Measurements from ENCODE around the gene RPL35.
"Not testable (repeated sequence)": the region's sequence is repeated elsewhere in the genome, so short reads cannot be mapped to it uniquely, and the experiment has no call there.

The RPL35 gene

DNA sequence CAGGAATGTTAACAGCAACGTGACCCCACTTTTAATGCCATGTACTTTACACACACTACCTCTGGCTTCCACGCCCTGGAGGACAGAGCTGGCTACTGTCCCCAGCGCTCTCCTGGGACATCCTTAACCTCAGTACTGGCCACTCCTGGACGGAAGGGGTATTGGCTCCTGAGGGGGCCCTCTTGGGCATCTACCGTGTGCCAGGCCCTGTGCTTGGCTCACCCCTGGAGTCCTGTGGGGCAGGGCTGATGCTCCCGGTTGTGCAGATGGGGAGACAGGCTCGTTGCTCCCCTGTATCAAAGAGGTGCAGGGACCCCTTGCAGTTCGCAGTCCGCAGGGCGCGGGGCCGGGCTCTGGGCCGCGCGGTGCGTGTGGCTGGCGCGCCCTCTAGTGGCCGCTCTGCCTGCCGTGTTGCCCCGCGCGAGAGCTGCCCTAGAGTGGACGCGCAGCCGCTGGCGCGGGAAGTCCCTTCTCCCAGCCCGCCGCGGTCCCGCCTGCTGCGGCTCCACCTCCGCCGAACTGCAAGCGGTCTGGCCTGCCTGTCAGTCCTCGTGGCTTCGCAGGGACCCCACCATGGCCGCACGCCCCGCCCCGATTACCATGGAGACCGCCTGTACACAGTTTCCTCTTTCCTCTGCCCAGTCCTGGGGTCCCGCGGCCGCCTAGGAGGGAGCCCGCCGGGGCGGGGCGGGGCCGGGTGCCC lies 8.8 kb downstream of the RPL35 start, which contains the start of gene WDR38:
Gene WDR38 (plus strand): TSS at position 632 of the 703 bp plus-strand sequence. CDS start 72 bp downstream, outside the sequence.
- DNase-seq (ENCODE audit: low read depth in 3 of 3, low spot score in 1 of 3): peak; percentile 46 to 66 (median 59)

- no peak for DNase-seq (ENCODE audit: low read depth in 3 of 3, low spot score in 1 of 3)
Observed at GRCh38 chr9:124852121-124852828, 9.5 kb downstream of the RPL35 start.

- no peak for DNase-seq (ENCODE audit: low read depth in 3 of 3, low spot score in 1 of 3)
Observed at GRCh38 chr9:124849801-124850200, 12.0 kb downstream of the RPL35 start.

DNA sequence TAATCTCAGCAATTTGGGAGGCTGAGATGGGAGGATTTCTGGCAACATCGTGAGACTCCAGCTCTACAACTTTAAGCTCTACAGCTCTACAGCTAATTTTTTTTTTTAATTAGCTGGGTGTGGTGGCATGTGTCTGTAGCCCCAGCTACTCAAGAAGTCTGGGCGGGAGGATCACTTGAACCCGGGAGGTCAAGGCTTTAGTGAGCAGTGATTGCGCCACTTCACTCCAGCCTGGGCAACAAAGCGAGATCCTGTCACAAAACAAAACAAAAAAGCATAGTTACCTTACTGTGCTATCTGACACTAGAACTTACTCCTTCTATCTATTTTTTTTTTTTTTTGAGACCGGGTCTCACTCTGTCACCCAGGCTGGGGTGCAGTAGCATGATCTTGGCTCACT lies 14.8 kb downstream of the RPL35 start:
- no peak for DNase-seq (ENCODE audit: low read depth in 3 of 3, low spot score in 1 of 3)

GRCh38 chr9:124846467-124846866 lies 15.3 kb downstream of the RPL35 start:
- DNase-seq (ENCODE audit: low read depth in 3 of 3, low spot score in 1 of 3): not testable (repeated sequence)

DNA sequence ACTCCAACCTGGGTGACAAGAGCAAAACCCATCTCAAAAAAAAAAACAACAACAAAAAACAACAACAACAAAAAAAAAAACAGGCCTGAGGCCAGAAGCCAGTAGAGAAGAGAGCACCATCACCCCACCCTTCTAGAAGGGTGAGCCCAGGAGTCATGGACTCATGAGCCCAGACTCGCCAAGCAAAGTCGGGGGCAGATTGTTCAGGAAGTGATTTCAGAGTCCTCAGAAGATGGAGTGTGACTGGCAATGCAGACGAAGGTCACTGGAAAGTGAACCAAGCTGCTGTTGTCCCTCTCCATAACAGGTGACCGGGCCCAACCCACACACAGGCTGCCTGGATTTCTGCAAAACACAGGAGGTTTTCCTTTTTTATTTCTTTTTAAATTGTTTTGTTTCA lies 17.5 kb downstream of the RPL35 start:
- DNase-seq (ENCODE audit: low read depth in 3 of 3, low spot score in 1 of 3): no peak

DNA sequence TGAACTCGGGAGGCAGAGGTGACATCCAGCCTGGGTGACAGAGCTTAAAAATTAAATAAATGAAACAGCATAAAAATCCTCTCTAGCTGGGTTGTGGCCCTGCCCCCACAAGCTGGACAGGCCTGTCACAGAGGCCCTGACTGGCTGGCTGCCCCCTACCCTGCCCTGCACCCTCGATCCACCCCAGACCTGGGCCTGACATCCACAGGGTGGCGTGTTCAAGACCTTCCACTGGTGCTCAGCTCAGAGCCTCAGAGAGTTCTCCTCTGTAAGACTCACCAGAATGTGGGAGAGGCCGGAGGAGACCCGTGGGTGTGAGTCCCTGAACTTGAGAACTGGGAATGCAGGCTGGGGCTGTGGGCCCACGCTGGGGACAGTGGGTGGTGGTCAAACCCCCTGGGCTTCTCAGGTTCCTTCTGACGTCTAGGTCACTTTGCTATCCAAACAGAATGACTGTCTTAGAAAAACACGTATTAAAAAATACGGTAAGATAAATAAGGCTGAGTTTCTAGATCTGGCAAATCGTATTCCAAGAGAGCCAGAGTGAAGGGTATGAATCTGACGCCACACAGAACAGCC lies 18.2 kb downstream of the RPL35 start:
- DNase-seq (ENCODE audit: low read depth in 3 of 3, low spot score in 1 of 3): no peak

- no peak for DNase-seq (ENCODE audit: low read depth in 3 of 3, low spot score in 1 of 3)
Observed at GRCh38 chr9:124841075-124841821, 20.5 kb downstream of the RPL35 start.

DNA sequence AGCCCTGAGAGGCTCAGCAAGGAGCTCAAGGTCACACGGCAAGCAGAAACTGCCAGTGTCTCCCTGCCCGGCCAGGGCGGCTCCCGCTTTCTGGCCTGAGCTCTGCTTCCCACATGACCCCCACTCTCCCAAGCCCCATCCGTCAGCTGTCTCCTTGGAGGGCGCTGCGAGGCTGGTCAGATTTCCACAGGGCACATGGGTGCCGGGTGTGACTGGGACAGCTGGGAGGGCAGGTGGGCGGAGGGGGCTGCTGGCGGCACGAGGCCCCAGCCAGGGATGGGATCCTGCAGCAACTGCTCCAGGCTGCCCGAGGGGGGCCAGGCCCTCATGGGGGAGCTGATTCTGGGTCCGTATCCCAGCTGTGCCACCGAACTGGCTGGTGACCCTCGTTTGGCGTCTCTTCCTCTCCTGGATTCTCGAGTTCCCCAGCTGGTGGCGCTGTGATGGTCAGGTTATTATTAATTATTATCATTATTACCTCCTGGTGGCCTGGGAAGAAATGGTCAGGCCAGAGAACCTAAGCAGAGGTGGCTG lies 21.4 kb downstream of the RPL35 start:
- DNase-seq (ENCODE audit: low read depth in 3 of 3, low spot score in 1 of 3): no peak

DNA sequence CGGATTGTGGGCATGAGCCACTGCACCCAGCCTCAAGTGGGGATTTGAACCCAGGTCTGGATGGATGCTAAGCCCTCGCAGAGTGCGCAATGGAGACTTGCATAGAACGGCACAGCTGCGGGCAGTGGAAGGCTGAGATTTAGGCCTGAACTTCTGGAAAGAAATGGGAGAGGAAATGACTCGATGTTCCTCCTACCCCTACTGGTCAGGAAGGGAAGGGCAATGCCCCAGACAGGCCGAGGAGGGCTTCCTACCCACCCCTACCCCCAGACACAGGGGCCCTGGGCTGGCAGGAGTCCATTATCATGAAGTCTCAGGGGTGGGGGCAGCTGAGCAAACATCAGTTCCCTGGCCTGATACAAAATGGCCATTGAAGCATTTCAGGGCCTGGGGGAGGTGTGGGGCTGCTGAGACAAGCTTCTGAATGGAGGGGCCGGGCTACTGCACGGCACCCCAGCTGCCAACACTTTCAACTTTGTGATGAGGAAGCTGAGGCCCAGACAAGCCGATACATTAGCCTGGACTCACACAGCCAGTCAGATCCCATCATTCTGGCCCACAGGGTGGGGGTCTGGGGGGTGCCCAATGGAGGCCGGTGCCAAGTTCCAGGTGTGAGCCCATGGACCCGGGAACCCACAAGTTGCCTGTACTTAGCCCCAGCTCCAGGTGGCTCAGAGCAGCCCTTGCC lies 22.0 kb downstream of the RPL35 start:
- DNase-seq (ENCODE audit: low read depth in 3 of 3, low spot score in 1 of 3): no peak

DNA sequence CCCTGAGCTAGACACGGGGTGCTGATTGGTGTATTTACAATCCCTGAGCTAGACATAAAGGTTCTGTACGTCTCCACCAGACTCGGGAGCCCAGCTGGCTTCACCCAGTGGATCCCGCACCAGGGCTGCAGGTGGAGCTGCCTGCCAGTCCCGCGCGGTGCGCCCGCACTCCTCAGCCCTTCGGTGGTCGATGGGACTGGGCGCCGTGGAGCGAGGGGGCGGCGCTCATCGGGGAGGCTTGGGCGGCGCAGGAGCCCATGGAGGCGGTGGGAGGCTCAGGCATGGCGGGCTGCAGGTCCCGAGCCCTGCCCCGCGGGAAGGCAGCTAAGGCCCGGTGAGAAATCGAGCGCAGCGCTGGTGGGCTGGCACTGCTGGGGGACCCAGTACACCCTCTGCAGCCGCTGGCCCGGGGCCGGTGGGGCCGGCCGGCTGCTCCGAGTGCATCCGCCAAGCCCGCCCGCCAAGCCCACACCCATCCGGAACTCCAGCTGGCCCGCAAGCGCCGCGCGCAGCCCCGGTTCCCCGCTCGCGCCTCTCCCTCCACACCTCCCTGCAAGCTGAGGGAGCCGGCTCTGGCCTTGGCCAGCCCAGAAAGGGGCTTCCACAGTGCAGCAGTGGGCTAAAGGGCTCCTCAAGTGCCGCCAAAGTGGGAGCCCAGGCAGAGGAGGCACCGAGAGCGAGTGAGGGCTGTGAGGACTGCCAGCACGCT lies 23.0 kb downstream of the RPL35 start:
- DNase-seq (ENCODE audit: low read depth in 3 of 3, low spot score in 1 of 3): not testable (repeated sequence)

GRCh38 chr9:124838132-124838531 lies 23.6 kb downstream of the RPL35 start:
- DNase-seq (ENCODE audit: low read depth in 3 of 3, low spot score in 1 of 3): not testable (repeated sequence)

DNA sequence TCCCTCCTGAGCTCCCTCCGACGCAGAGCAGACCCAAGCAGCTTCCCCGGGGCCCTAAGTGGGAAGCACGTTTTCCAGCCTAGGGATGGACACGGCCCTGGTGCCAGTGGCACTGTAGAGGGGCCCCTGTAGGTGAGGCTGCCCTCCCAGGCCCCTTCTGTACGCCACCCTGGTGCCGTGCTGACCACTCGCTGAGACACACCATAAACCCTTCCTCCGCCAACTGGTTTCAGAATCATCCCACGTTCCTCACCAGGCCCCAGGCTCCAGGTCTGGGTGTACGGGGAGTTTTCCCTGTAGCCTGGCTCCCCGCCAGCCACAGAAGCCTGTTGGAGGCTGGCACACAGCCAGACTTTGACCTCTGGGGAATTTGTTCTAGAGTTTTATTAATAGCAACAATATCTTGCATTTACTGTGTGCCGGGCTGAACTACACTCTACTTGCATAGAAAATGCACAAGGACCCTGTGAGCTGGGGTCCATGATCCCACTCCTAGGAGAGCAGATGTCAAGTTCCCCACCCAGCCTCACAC lies 26.7 kb downstream of the RPL35 start:
- DNase-seq (ENCODE audit: low read depth in 3 of 3, low spot score in 1 of 3): no peak

DNA sequence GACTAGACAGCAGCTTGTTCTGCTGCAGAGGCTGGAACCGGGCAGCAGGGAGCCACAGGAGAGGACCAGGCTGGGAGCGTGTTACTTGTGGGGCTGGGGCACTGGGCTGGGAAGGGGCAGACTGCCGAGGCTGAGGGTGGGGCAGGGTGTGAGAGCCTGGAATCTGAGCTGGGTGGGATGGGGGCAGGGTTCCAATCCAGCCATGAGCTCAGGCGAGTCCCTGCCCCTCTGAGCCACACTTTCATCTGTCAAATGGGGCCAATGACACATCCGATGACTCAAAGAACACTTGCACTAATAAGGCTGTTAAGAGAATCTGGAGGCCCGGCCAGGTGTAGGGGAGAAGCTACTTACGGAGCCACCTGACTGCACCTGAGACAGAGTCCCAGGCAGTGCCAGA lies 27.2 kb downstream of the RPL35 start:
- DNase-seq (ENCODE audit: low read depth in 3 of 3, low spot score in 1 of 3): no peak

- no peak for DNase-seq (ENCODE audit: low read depth in 3 of 3, low spot score in 1 of 3)
Observed at GRCh38 chr9:124831642-124832364, 30.0 kb downstream of the RPL35 start.

DNA sequence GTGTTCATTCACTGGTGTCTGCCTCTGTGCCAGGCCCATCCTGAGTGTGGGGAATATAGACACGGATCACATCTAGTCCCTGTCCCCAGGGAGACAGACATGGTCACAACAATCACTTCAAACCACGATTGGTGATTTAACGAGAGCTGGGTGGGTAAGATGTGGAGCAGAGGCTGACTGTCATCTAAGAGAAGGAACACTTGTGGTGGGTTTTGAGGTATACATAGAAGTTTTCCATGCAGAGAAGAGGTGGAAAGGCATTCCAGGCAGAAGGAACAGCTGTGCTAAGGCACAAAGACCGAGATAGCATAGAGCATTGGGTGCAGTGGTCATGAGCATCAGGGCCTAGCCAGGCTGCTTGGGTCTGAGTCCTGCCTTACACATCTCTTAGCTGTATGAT lies 31.2 kb downstream of the RPL35 start:
- no peak for DNase-seq (ENCODE audit: low read depth in 3 of 3, low spot score in 1 of 3)

DNA sequence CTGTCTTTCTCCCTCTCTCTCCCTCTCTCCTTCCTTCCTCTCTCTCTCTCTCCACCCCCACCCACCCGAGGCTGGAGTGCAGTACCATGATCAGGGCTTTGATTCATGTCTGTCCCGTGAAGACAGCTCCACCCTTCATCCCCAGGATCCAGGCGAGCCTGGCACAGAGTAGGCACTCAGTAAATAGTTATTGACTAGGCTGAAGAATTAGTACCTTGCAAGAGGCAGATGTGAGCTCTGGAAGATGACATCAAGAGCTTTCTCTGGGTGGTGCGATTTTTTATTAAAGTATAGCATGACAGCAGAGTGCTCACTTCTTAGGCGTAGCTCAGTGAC lies 32.5 kb downstream of the RPL35 start:
- no peak for DNase-seq (ENCODE audit: low read depth in 3 of 3, low spot score in 1 of 3)

GRCh38 chr9:124828489-124829333 lies 33.0 kb downstream of the RPL35 start:
- no peak for DNase-seq (ENCODE audit: low read depth in 3 of 3, low spot score in 1 of 3)

Data from stimulated activated CD4-positive, alpha-beta T cell treated with anti-CD3 and anti-CD28 coated beads, TNF-alpha, amount 100 ng/mL, for 1 hour (primary cell).